ENCODE data around the gene TSHR.
"Not testable (repeated sequence)": the region's sequence is repeated elsewhere in the genome, so short reads cannot be mapped to it uniquely, and the experiment has no call there.

Gene TSHR

GRCh38 chr14:81006266-81006665, 50.8 kb downstream of the TSHR start:
- CTCF ChIA-PET = no interaction called here
- no CpG with 5 or more reads among the region's 3 CpGs for WGBS (ENCODE audit: insufficient coverage)
- no peaks in the 10 kb centered on the region for H3K4me1 ChIP-seq (ENCODE audit: control extremely low read depth in 1 of 4, control insufficient read depth in 4 of 4, insufficient read depth in 4 of 4, low read length in 3 of 4)

DNA sequence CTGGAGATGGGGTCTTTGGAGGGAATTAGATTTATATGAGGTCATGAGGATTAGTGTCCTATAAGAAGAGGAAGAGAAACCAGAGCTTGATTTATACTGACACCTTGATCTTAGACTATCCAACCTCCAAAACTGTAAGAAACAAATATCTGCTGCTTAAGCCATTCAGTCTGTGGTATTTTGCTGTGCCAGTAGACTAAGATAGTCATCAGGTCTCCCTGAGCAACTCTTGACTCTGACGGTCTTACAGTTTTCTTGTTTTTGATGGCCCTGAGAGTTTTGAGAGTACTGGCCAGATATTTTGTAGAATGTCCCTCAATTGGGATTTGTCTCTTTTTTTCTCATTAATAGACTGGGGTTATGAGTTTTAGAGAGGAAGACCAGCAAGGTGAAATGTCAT, 51.7 kb downstream of the TSHR start:
- no peaks in the 10 kb centered on the region for H3K9me3 ChIP-seq (ENCODE audit: control extremely low read depth in 1 of 5, control insufficient read depth in 4 of 5, insufficient read depth in 2 of 5, low read depth in 1 of 5, low read length in 4 of 5)
- H3K27ac ChIP-seq (ENCODE audit: insufficient read depth in 1 of 2, low read depth in 1 of 2, low read length in 2 of 2, poor library complexity in 1 of 2, severe bottlenecking in 2 of 2) = no peak overlapping the region
- H3K4me3 ChIP-seq (ENCODE audit: control insufficient read depth in 1 of 7, extremely low read depth in 1 of 7, insufficient read depth in 4 of 7, low read depth in 2 of 7, low read length in 6 of 7) = no peak overlapping the region
- no peaks in the 10 kb centered on the region for H3K4me1 ChIP-seq (ENCODE audit: control extremely low read depth in 1 of 4, control insufficient read depth in 4 of 4, insufficient read depth in 4 of 4, low read length in 3 of 4)
- peak in 1 of 3 donors; percentile 31 for DNase-seq
- no peaks in the 10 kb centered on the region for H3K27me3 ChIP-seq (replicated peaks in 2 of 5; ENCODE audit: control insufficient read depth in 4 of 5, insufficient read depth in 5 of 5, low read length in 4 of 5)
- CTCF ChIA-PET = no interaction called here
- 75% methylated on average over 1 of the region's 1 CpG for WGBS (ENCODE audit: insufficient coverage)
- no peaks in the 10 kb centered on the region for H3K36me3 ChIP-seq (ENCODE audit: control insufficient read depth in 4 of 4, insufficient read depth in 4 of 4, low read length in 3 of 4)
- POLR2A ChIA-PET = no interaction called here

More at GRCh38 chr14:81006266-81006665, 50.8 kb downstream of the TSHR start:
- Histone ChIP-seq H3K36me3 (ENCODE audit: control insufficient read depth in 4 of 4, insufficient read depth in 4 of 4, low read length in 3 of 4) (no peaks in the 10 kb centered on the region), H3K27me3 (replicated peaks in 2 of 5; ENCODE audit: control insufficient read depth in 4 of 5, insufficient read depth in 5 of 5, low read length in 4 of 5) (peaks cover 0 to 3% (median 0%) of the 10 kb centered on the region in 5 experiments), H3K9me3 (ENCODE audit: control extremely low read depth in 1 of 5, control insufficient read depth in 4 of 5, insufficient read depth in 2 of 5, low read depth in 1 of 5, low read length in 4 of 5) (no peaks in the 10 kb centered on the region), H3K4me3 (ENCODE audit: control insufficient read depth in 1 of 7, extremely low read depth in 1 of 7, insufficient read depth in 4 of 7, low read depth in 2 of 7, low read length in 6 of 7) (no peak overlapping the region), H3K27ac (ENCODE audit: insufficient read depth in 1 of 2, low read depth in 1 of 2, low read length in 2 of 2, poor library complexity in 1 of 2, severe bottlenecking in 2 of 2) (no peak overlapping the region)
- POLR2A ChIA-PET = no interaction called here
- no peak for DNase-seq

DNA sequence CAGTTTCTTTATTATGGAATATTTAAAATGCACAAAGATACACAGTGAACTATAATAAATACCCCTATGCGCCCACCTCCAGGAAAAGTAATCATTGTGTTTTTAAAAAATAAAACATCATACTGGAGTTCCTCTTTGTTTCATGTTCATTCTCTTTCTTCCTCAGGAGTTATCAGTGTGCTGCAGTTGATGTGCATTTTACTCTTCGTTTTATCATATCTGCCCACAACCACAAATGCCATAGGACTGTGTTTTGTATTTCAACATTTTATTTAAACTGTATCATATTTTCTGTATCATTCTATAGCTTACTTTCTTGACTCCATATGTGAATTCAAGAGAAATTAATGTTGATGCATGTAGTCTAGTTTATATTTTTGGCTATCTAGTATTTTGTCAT, 53.9 kb downstream of the TSHR start:
- DNase-seq = peak in 2 of 3 donors; percentile 47 to 71
- no peaks in the 10 kb centered on the region for H3K36me3 ChIP-seq (ENCODE audit: control insufficient read depth in 4 of 4, insufficient read depth in 4 of 4, low read length in 3 of 4)
- CTCF ChIA-PET = interaction anchor here (0.6 kb wide), 1 partner anchor 184 kb away, joined by 3 read pairs; no protein-coding TSS in a partner anchor
- no peaks in the 10 kb centered on the region for H3K27me3 ChIP-seq (replicated peaks in 2 of 5; ENCODE audit: control insufficient read depth in 4 of 5, insufficient read depth in 5 of 5, low read length in 4 of 5)
- POLR2A ChIA-PET = no interaction called here
- H3K4me1 ChIP-seq (ENCODE audit: control extremely low read depth in 1 of 4, control insufficient read depth in 4 of 4, insufficient read depth in 4 of 4, low read length in 3 of 4) = no peaks in the 10 kb centered on the region
- 100% methylated on average over 1 of the region's 2 CpGs for WGBS (ENCODE audit: insufficient coverage)
- peaks cover 0 to 3% (median 0%) of the 10 kb centered on the region in 5 experiments for H3K9me3 ChIP-seq (ENCODE audit: control extremely low read depth in 1 of 5, control insufficient read depth in 4 of 5, insufficient read depth in 2 of 5, low read depth in 1 of 5, low read length in 4 of 5)
- H3K27ac ChIP-seq (ENCODE audit: insufficient read depth in 1 of 2, low read depth in 1 of 2, low read length in 2 of 2, poor library complexity in 1 of 2, severe bottlenecking in 2 of 2) = no peak overlapping the region
- no peak overlapping the region for H3K4me3 ChIP-seq (ENCODE audit: control insufficient read depth in 1 of 7, extremely low read depth in 1 of 7, insufficient read depth in 4 of 7, low read depth in 2 of 7, low read length in 6 of 7)

DNA sequence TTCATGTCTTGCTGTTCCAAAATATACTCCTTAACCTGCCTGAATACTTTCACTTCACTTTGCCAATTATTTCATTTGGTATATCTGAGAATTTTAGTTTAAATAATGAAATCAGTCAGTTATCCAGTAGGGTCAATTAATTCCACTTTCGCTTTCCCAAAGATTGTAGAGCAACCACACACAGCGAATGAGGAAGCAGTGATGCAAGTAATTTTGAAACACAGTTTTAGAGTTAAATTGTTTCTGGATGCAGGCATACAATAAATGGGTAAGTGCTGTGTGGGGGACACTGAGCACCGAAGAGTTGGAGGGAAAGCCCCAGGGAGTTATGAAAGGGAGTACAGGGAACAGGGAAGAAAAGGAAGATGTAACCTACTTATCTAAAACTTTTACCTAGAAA, 62.8 kb downstream of the TSHR start:
- POLR2A ChIA-PET = no interaction called here
- CTCF ChIA-PET = interaction anchor here (1.8 kb wide), 1 partner anchor 22 kb away, joined by 4 read pairs; no protein-coding TSS in a partner anchor

GRCh38 chr14:81018684-81019083, 63.3 kb downstream of the TSHR start:
- Histone ChIP-seq H3K27me3 (replicated peaks in 2 of 5; ENCODE audit: control insufficient read depth in 4 of 5, insufficient read depth in 5 of 5, low read length in 4 of 5) (peaks cover 0 to 2% (median 0%) of the 10 kb centered on the region in 5 experiments), H3K9me3 (ENCODE audit: control extremely low read depth in 1 of 5, control insufficient read depth in 4 of 5, insufficient read depth in 2 of 5, low read depth in 1 of 5, low read length in 4 of 5) (peaks cover 0 to 1% (median 0%) of the 10 kb centered on the region in 5 experiments), H3K27ac (ENCODE audit: insufficient read depth in 1 of 2, low read depth in 1 of 2, low read length in 2 of 2, poor library complexity in 1 of 2, severe bottlenecking in 2 of 2) (no peak overlapping the region), H3K4me3 (ENCODE audit: control insufficient read depth in 1 of 7, extremely low read depth in 1 of 7, insufficient read depth in 4 of 7, low read depth in 2 of 7, low read length in 6 of 7) (no peak overlapping the region), H3K36me3 (ENCODE audit: control insufficient read depth in 4 of 4, insufficient read depth in 4 of 4, low read length in 3 of 4) (no peaks in the 10 kb centered on the region), H3K4me1 (ENCODE audit: control extremely low read depth in 1 of 4, control insufficient read depth in 4 of 4, insufficient read depth in 4 of 4, low read length in 3 of 4) (peaks cover 0 to 3% (median 0%) of the 10 kb centered on the region in 4 experiments)
- CTCF ChIA-PET = interaction anchor here (1.8 kb wide), 1 partner anchor 23 kb away, joined by 4 read pairs; no protein-coding TSS in a partner anchor
- no peak for DNase-seq
- POLR2A ChIA-PET = no interaction called here
- 71% methylated on average over 1 of the region's 1 CpG for WGBS (ENCODE audit: insufficient coverage)

More for the DNA sequence above, 62.8 kb downstream of the TSHR start:
- no peak overlapping the region for H3K4me3 ChIP-seq (ENCODE audit: control insufficient read depth in 1 of 7, extremely low read depth in 1 of 7, insufficient read depth in 4 of 7, low read depth in 2 of 7, low read length in 6 of 7)
- H3K27me3 ChIP-seq (replicated peaks in 2 of 5; ENCODE audit: control insufficient read depth in 4 of 5, insufficient read depth in 5 of 5, low read length in 4 of 5) = peaks cover 0 to 2% (median 0%) of the 10 kb centered on the region in 5 experiments
- H3K4me1 ChIP-seq (ENCODE audit: control extremely low read depth in 1 of 4, control insufficient read depth in 4 of 4, insufficient read depth in 4 of 4, low read length in 3 of 4) = peaks cover 0 to 3% (median 0%) of the 10 kb centered on the region in 4 experiments
- H3K36me3 ChIP-seq (ENCODE audit: control insufficient read depth in 4 of 4, insufficient read depth in 4 of 4, low read length in 3 of 4) = no peaks in the 10 kb centered on the region
- peaks cover 0 to 3% (median 0%) of the 10 kb centered on the region in 5 experiments for H3K9me3 ChIP-seq (ENCODE audit: control extremely low read depth in 1 of 5, control insufficient read depth in 4 of 5, insufficient read depth in 2 of 5, low read depth in 1 of 5, low read length in 4 of 5)
- DNase-seq = peak in 2 of 3 donors; percentile 56 to 59
- no peak overlapping the region for H3K27ac ChIP-seq (ENCODE audit: insufficient read depth in 1 of 2, low read depth in 1 of 2, low read length in 2 of 2, poor library complexity in 1 of 2, severe bottlenecking in 2 of 2)
- WGBS (ENCODE audit: insufficient coverage) = 73% methylated on average over 2 of the region's 3 CpGs

GRCh38 chr14:81019113-81019512, 63.7 kb downstream of the TSHR start:
- DNase-seq; H3K4me1 ChIP-seq (ENCODE audit: control extremely low read depth in 1 of 4, control insufficient read depth in 4 of 4, insufficient read depth in 4 of 4, low read length in 3 of 4); H3K27me3 ChIP-seq (replicated peaks in 2 of 5; ENCODE audit: control insufficient read depth in 4 of 5, insufficient read depth in 5 of 5, low read length in 4 of 5); CTCF ChIA-PET; H3K36me3 ChIP-seq (ENCODE audit: control insufficient read depth in 4 of 4, insufficient read depth in 4 of 4, low read length in 3 of 4); H3K27ac ChIP-seq (ENCODE audit: insufficient read depth in 1 of 2, low read depth in 1 of 2, low read length in 2 of 2, poor library complexity in 1 of 2, severe bottlenecking in 2 of 2); POLR2A ChIA-PET; H3K4me3 ChIP-seq (ENCODE audit: control insufficient read depth in 1 of 7, extremely low read depth in 1 of 7, insufficient read depth in 4 of 7, low read depth in 2 of 7, low read length in 6 of 7); H3K9me3 ChIP-seq (ENCODE audit: control extremely low read depth in 1 of 5, control insufficient read depth in 4 of 5, insufficient read depth in 2 of 5, low read depth in 1 of 5, low read length in 4 of 5): not testable (repeated sequence)
- 100% methylated on average over 2 of the region's 2 CpGs for WGBS (ENCODE audit: insufficient coverage)

DNA sequence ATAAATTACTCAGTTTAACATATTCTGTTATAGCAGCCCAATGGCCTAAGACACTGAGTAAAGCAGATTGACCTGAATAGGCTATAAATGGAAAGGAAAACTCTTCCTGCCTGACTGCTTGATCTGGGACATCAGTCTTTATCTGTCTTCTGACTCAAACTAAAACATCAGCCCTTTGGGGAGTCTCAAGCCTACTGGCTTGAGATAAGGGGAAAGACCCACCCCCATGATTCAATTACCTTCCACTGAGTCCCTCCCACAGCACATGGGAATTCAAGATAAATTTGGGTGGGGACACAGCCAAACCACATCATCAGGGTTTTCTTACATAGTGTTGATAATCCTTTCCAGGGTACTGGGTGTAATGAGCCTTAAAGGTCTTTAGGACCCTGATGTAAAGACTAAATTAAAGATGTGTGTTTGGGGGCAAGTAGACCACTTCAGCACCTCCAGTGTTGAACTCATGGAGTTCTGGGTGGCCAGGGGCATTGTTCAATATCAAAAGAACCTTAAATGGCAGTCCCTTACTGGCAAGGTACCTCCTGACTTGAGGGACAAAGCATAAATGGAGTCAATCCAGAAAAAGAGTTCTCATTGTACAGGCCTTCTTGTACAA, 67.8 kb downstream of the TSHR start:
- no peak overlapping the region for H3K27ac ChIP-seq (ENCODE audit: insufficient read depth in 1 of 2, low read depth in 1 of 2, low read length in 2 of 2, poor library complexity in 1 of 2, severe bottlenecking in 2 of 2)
- no peak overlapping the region for H3K4me3 ChIP-seq (ENCODE audit: control insufficient read depth in 1 of 7, extremely low read depth in 1 of 7, insufficient read depth in 4 of 7, low read depth in 2 of 7, low read length in 6 of 7)
- CTCF ChIA-PET = no interaction called here
- POLR2A ChIA-PET = no interaction called here
- no peaks in the 10 kb centered on the region for H3K27me3 ChIP-seq (replicated peaks in 2 of 5; ENCODE audit: control insufficient read depth in 4 of 5, insufficient read depth in 5 of 5, low read length in 4 of 5)
- no peaks in the 10 kb centered on the region for H3K9me3 ChIP-seq (ENCODE audit: control extremely low read depth in 1 of 5, control insufficient read depth in 4 of 5, insufficient read depth in 2 of 5, low read depth in 1 of 5, low read length in 4 of 5)
- DNase-seq = peak; percentile 9 to 52 (median 34)
- H3K4me1 ChIP-seq (ENCODE audit: control extremely low read depth in 1 of 4, control insufficient read depth in 4 of 4, insufficient read depth in 4 of 4, low read length in 3 of 4) = peaks cover 0 to 3% (median 0%) of the 10 kb centered on the region in 4 experiments
- no peaks in the 10 kb centered on the region for H3K36me3 ChIP-seq (ENCODE audit: control insufficient read depth in 4 of 4, insufficient read depth in 4 of 4, low read length in 3 of 4)
